Kidney (tissue), 14 donors: Measurements from ENCODE around the gene LRRC75A. TPM values are rescaled to one million over a fixed set of nuclear protein-coding genes. Genes with fewer than 3 reads are reported as not detected.

ENCODE experiments used
- DNase-seq, 5 donors: peaks; one replicate each; pipeline ENCODE4 v3.0.0-alpha.2; 2013 to 2020
- FAIRE-seq: peaks from 2 replicates; lab custom pipeline; 2012; peaks lifted over from hg19 to GRCh38; lab: Jason Lieb, UNC
- H3K27ac ChIP-seq, 2 donors: one replicate each; pipeline ENCODE4 v1.7.0; 2013; ENCODE audit warnings: low read depth in 2 of 2, low read length in 2 of 2, inconsistent platforms in 1 of 2
- H3K27me3 ChIP-seq: one replicate; pipeline ENCODE4 v1.7.1; 2013; ENCODE audit warnings: low read length, inconsistent platforms; ENCODE audit not compliant: control insufficient read depth, insufficient read depth
- H3K36me3 ChIP-seq, 3 donors: one replicate each; pipeline versions ENCODE4 v1.7.0 to v1.7.1; 2013; ENCODE audit warnings: low read length in 3 of 3, control low read depth in 1 of 3, inconsistent platforms in 1 of 3; ENCODE audit not compliant: insufficient read depth in 3 of 3, control insufficient read depth in 2 of 3
- H3K4me1 ChIP-seq, 3 donors: one replicate each; pipeline versions ENCODE4 v1.7.0 to v1.7.1; 2013; ENCODE audit warnings: low read length in 3 of 3, inconsistent platforms in 1 of 3, low read depth in 1 of 3; ENCODE audit not compliant: control insufficient read depth in 2 of 3, insufficient read depth in 2 of 3
- H3K4me3 ChIP-seq, 3 donors: one replicate each; pipeline versions ENCODE4 v1.7.0 to v1.8.1; 2013; ENCODE audit warnings: low read length in 3 of 3, control low read depth in 1 of 3, inconsistent platforms in 1 of 3
- H3K9ac ChIP-seq, 3 donors: one replicate each; pipeline versions ENCODE4 v1.7.0 to v1.7.1; 2013; ENCODE audit warnings: low read length in 3 of 3, control low read depth in 1 of 3, inconsistent platforms in 1 of 3
- H3K9me3 ChIP-seq, 3 donors: one replicate each; pipeline versions ENCODE4 v1.7.0 to v1.7.1; 2013; ENCODE audit warnings: low read length in 3 of 3, control low read depth in 1 of 3, inconsistent platforms in 1 of 3; ENCODE audit not compliant: control insufficient read depth in 2 of 3, insufficient read depth in 1 of 3
- intact Hi-C: fragments of 100-400 bp; cut with DNase I; formaldehyde crosslinking; loops from one replicate; pipeline ENCODE4 v1.11.1; 2022
- polyA plus RNA-seq: library from polyadenylated mRNA; stranded (reverse); fragments of 350-450 nt; fragmentation: Illumina TruSeq; extraction: RNeasy Lipid Tissue Mini Kit (QIAGEN cat#74804); gene quantifications from one replicate; pipeline ENCODE4 v1.2.3, GENCODE V29; 2014; ENCODE audit warnings: low read depth, low replicate concordance; ENCODE audit not compliant: insufficient read depth
- total RNA-seq: library from RNA; stranded (reverse); fragmentation: NEBNext Ultra II Directional; extraction: Animal tissue kit (Norgen Biotek cat#: 25700); gene quantifications from one replicate; pipeline ENCODE4 v1.2.1, GENCODE V29; 2021
- TF ChIP-seq, protein P1 (sequence below): IDR thresholded peaks from 3 replicates; pipeline ENCODE4 v1.5.1; 2012; ENCODE audit warnings: mild to moderate bottlenecking, moderate library complexity, borderline replicate concordance; ENCODE audit not compliant: insufficient read depth; ENCODE audit errors: extremely low read depth
- donor health status: control.
- donor health status: control.
- donor health status: control.
- donor health status: control.
- donor health status: control.
- donor health status: DM: yes; HTN: yes; CAD: no.
- donor health status: Normal renal cell carcinoma (clear cell type).

The LRRC75A gene
- total and polyA plus RNA-seq, 2 donors from 2014 or later = 2.5 to 2.6 TPM

DNA sequence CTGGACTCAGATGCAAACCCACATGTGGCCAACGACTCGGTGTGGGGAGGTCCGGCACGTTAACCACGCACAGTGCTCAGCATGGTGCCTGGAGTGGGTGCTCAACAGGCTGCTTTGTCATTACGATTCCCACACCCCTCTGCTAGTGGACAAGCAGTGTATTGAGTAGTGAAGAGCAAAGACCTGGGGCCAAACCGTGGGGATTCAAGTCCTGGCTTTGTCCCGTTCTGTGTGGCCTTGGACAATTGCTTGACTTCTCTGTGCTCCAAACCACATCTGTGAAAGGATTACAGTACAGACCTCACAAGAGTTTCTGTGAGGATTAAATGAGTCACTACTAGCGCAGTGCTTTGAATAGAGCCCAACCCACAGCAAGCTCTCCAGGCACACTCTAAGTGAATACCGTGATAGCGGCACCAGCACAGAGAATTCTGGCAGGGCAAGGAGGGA, 42.8 kb downstream of the LRRC75A start:
- H3K4me3 ChIP-seq = no peak overlapping the region
- intact Hi-C loops = no loop called here
- no peaks in the 10 kb centered on the region for H3K27me3 ChIP-seq
- no peaks in the 10 kb centered on the region for H3K36me3 ChIP-seq
- FAIRE-seq (no peak), DNase-seq (no peak)
- TF ChIP-seq, protein P1, sequence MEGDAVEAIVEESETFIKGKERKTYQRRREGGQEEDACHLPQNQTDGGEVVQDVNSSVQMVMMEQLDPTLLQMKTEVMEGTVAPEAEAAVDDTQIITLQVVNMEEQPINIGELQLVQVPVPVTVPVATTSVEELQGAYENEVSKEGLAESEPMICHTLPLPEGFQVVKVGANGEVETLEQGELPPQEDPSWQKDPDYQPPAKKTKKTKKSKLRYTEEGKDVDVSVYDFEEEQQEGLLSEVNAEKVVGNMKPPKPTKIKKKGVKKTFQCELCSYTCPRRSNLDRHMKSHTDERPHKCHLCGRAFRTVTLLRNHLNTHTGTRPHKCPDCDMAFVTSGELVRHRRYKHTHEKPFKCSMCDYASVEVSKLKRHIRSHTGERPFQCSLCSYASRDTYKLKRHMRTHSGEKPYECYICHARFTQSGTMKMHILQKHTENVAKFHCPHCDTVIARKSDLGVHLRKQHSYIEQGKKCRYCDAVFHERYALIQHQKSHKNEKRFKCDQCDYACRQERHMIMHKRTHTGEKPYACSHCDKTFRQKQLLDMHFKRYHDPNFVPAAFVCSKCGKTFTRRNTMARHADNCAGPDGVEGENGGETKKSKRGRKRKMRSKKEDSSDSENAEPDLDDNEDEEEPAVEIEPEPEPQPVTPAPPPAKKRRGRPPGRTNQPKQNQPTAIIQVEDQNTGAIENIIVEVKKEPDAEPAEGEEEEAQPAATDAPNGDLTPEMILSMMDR = no peak
- H3K9me3 ChIP-seq = no peaks in the 10 kb centered on the region
- H3K27ac ChIP-seq = no peak overlapping the region
- H3K9ac ChIP-seq = no peak overlapping the region
- peaks cover 0 to 3% (median 0%) of the 10 kb centered on the region in 3 donors for H3K4me1 ChIP-seq

DNA sequence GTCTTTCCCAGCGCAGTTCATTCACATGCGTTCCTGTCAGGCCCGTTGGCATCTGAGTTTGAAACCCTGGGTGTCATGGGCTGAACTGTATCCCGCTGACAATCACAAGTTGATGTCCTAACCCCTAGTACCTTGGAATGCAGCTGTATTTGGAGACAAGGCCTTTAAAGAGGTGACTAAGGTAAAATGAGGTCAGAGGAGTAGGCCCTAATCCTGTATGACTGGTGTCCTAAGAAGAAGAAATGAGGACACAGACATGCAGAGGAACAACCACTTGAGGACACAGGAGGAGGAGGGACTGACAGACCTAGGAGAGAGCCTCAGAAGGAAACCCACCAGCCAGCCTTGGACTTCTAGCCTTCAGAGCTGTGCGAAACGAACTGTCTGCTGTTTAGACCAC, 43.5 kb downstream of the LRRC75A start:
- H3K9ac ChIP-seq = no peak overlapping the region
- H3K27ac ChIP-seq = no peak overlapping the region
- intact Hi-C loops = no loop called here
- FAIRE-seq (no peak), DNase-seq (no peak)
- no peak overlapping the region for H3K4me3 ChIP-seq
- H3K36me3 ChIP-seq = peaks cover 0 to 3% (median 2%) of the 10 kb centered on the region in 3 donors
- peaks cover 0 to 9% (median 0%) of the 10 kb centered on the region in 3 donors for H3K4me1 ChIP-seq
- TF ChIP-seq, protein P1 = no peak
- no peaks in the 10 kb centered on the region for H3K27me3 ChIP-seq
- H3K9me3 ChIP-seq = no peaks in the 10 kb centered on the region

DNA sequence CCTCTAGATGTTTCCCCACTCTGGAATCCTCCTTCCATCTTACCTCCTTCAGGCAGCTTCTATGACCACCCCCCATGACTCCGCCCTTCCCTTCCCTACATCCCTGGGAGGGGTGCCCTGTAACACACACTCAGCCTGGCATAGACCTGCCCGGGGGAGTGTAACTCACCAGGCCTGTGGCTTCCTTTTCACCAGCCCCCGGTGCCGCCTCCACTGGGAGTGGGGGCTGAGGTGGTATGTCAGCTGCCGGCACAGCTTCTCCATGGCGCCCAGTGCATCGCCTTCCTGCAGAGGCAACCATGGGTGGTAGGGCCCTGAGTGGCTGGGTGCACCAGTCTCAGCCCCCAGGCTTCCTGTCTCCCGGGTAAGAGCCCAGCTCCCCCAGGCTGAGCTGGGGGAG, 44.3 kb downstream of the LRRC75A start:
- Histone ChIP-seq H3K27me3 (no peaks in the 10 kb centered on the region), H3K4me1 (peaks cover 0 to 11% (median 0%) of the 10 kb centered on the region in 3 donors), H3K9me3 (no peaks in the 10 kb centered on the region), H3K27ac (no peak overlapping the region), H3K36me3 (peaks cover 0 to 11% (median 4%) of the 10 kb centered on the region in 3 donors), H3K9ac (no peak overlapping the region), H3K4me3 (no peak overlapping the region)
- no peak for FAIRE-seq
- intact Hi-C loops = no loop called here
- TF ChIP-seq, protein P1 = no peak
- no peak for DNase-seq
